ENCODE measurements around the gene ELMOD1. TPM values are rescaled to one million over a fixed set of nuclear protein-coding genes. Genes with fewer than 3 reads are reported as not detected.

The ELMOD1 gene
- total and polyA plus RNA-seq, 2 donors from 2014 or later, result 0.47 to 2.6 TPM

- no peak overlapping the region for H3K4me3 ChIP-seq (ENCODE audit: low read length in 3 of 3)
- H3K27me3 ChIP-seq (ENCODE audit: control insufficient read depth, insufficient read depth, low read length), result no peaks in the 10 kb centered on the region
- H3K4me1 ChIP-seq (ENCODE audit: control insufficient read depth in 2 of 3, insufficient read depth in 2 of 3, low read depth in 1 of 3, low read length in 3 of 3), result peaks cover 0 to 8% (median 7%) of the 10 kb centered on the region in 3 donors
- no peaks in the 10 kb centered on the region for H3K9me3 ChIP-seq (ENCODE audit: control insufficient read depth in 2 of 3, insufficient read depth in 1 of 3, low read length in 3 of 3)
- FAIRE-seq, result no peak
- H3K36me3 ChIP-seq (ENCODE audit: control insufficient read depth in 2 of 3, insufficient read depth in 3 of 3, low read length in 3 of 3), result no peaks in the 10 kb centered on the region
- TF ChIP-seq CTCF (IDR thresholded peaks at IDR 0.05; ENCODE audit: borderline replicate concordance, extremely low read depth, insufficient read depth), result no peak
- no peak overlapping the region for H3K27ac ChIP-seq (ENCODE audit: low read depth in 2 of 2, low read length in 2 of 2)
- DNase-seq, result no peak
- intact Hi-C loops (cut with DNase I), result no loop called here
- H3K9ac ChIP-seq (ENCODE audit: low read length in 3 of 3), result no peak overlapping the region
Observed at GRCh38 chr11:107567739-107568335, 23.1 kb upstream of the ELMOD1 start.

DNA sequence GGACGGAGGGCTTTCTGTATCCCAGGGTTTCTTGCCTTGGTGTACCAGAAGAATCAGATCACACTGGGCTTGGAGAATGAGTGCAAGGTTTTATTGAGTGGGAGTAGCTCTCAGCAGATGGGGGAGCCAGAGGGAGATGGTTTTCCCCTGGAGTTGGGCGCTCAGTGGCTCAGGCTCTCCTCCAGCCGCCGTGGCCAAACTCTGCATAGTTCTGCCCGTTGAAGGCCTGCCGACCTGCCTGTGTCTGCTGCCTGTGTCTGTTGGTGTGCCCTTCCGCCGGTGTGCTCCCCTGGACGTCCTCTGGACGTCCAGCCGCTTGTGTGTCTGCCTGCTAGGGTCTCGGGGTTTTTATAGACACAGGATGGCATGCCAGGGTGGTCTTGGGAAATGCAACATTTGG lies 20.9 kb upstream of the ELMOD1 start:
- TF ChIP-seq CTCF (IDR thresholded peaks at IDR 0.05; ENCODE audit: borderline replicate concordance, extremely low read depth, insufficient read depth), result no peak
- Histone ChIP-seq H3K4me3 (ENCODE audit: low read length in 3 of 3) (no peak overlapping the region), H3K27me3 (ENCODE audit: control insufficient read depth, insufficient read depth, low read length) (no peaks in the 10 kb centered on the region), H3K36me3 (ENCODE audit: control insufficient read depth in 2 of 3, insufficient read depth in 3 of 3, low read length in 3 of 3) (no peaks in the 10 kb centered on the region), H3K9me3 (ENCODE audit: control insufficient read depth in 2 of 3, insufficient read depth in 1 of 3, low read length in 3 of 3) (no peaks in the 10 kb centered on the region), H3K4me1 (ENCODE audit: control insufficient read depth in 2 of 3, insufficient read depth in 2 of 3, low read depth in 1 of 3, low read length in 3 of 3) (peaks cover 0 to 4% (median 3%) of the 10 kb centered on the region in 3 donors), H3K9ac (ENCODE audit: low read length in 3 of 3) (no peak overlapping the region), H3K27ac (ENCODE audit: low read depth in 2 of 2, low read length in 2 of 2) (no peak overlapping the region)
- FAIRE-seq (no peak), DNase-seq (no peak)
- intact Hi-C loops (cut with DNase I), result no loop called here

- Histone ChIP-seq H3K9ac (ENCODE audit: low read length in 3 of 3) (no peak overlapping the region), H3K4me1 (ENCODE audit: control insufficient read depth in 2 of 3, insufficient read depth in 2 of 3, low read depth in 1 of 3, low read length in 3 of 3) (no peaks in the 10 kb centered on the region), H3K4me3 (ENCODE audit: low read length in 3 of 3) (no peak overlapping the region), H3K36me3 (ENCODE audit: control insufficient read depth in 2 of 3, insufficient read depth in 3 of 3, low read length in 3 of 3) (no peaks in the 10 kb centered on the region), H3K9me3 (ENCODE audit: control insufficient read depth in 2 of 3, insufficient read depth in 1 of 3, low read length in 3 of 3) (no peaks in the 10 kb centered on the region), H3K27ac (ENCODE audit: low read depth in 2 of 2, low read length in 2 of 2) (no peak overlapping the region), H3K27me3 (ENCODE audit: control insufficient read depth, insufficient read depth, low read length) (no peaks in the 10 kb centered on the region)
- no peak for TF ChIP-seq CTCF (IDR thresholded peaks at IDR 0.05; ENCODE audit: borderline replicate concordance, extremely low read depth, insufficient read depth)
- DNase-seq (no peak), FAIRE-seq (no peak)
- intact Hi-C loops (cut with DNase I), result no loop called here
Observed at GRCh38 chr11:107573438-107573837, 17.5 kb upstream of the ELMOD1 start.

All from kidney (tissue), 14 donors.